Posterior vena cava (tissue), 2 donors: ENCODE data around the gene EDAR. TPM values are rescaled to one million over a fixed set of nuclear protein-coding genes. Genes with fewer than 3 reads are reported as not detected.

Experiments
- total RNA-seq, 2 donors: library from RNA; stranded (reverse); fragmentation: NEBNext Ultra II Directional; extraction: Animal tissue kit (Norgen Biotek cat#: 25700); gene quantifications; one replicate each; pipeline ENCODE4 v1.2.1, GENCODE V29; 2021
- donor health status: DM: yes; HTN: yes; CAD: no.
- donor health status: DM: yes; HTN: yes; CAD: no.

The EDAR gene
- total RNA-seq, 2 donors from 2014 or later, result not detected

Other genes with a start within 250 kb of the EDAR start
- gene CCDC138, start 202.4 kb downstream of the EDAR start, total RNA-seq, result 1 to 10 TPM; 2.3 to 2.8 TPM
- 10 to 100 TPM; 10.1 to 14.1 TPM for gene SH3RF3, start 140.0 kb upstream of the EDAR start, total RNA-seq